OCI-LY3 (cell line): Measurements from ENCODE around the gene HSPA1B.

ENCODE experiments used
- EZH2phosphoT487 ChIP-seq: fragments of 200-600 bp; shearing (Covaris generic); IDR thresholded peaks from 2 replicates; pipeline ENCODE4 v1.6.1; 2018; ENCODE audit warnings: antibody characterized with exemption, mixed run types, low read depth
- TF ChIP-seq, protein P1 (sequence below): fragments of 200-600, 300-600 bp; sonication (generic); IDR thresholded peaks from 2 replicates; pipeline ENCODE4 v1.5.1; 2014; ENCODE audit warnings: antibody characterized with exemption, low read length, low read depth

DNA sequence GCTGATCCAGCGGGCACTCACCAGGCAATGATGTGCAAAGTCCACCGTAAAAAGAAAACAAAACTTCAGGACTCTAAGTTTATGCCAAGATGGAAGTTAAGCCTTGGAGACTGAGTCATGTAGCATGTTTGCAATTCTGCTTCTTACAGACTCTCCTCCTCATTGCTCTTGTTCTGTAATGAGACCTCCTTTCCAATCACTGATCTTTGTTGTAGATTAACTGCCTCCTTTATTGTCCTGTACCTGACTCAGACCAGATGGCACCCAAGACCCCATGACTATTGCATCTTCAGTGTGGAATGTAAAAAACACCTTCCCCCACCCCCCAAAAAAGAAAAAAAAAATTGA lies 23.9 kb downstream of the HSPA1B start:
- TF ChIP-seq, protein P1, sequence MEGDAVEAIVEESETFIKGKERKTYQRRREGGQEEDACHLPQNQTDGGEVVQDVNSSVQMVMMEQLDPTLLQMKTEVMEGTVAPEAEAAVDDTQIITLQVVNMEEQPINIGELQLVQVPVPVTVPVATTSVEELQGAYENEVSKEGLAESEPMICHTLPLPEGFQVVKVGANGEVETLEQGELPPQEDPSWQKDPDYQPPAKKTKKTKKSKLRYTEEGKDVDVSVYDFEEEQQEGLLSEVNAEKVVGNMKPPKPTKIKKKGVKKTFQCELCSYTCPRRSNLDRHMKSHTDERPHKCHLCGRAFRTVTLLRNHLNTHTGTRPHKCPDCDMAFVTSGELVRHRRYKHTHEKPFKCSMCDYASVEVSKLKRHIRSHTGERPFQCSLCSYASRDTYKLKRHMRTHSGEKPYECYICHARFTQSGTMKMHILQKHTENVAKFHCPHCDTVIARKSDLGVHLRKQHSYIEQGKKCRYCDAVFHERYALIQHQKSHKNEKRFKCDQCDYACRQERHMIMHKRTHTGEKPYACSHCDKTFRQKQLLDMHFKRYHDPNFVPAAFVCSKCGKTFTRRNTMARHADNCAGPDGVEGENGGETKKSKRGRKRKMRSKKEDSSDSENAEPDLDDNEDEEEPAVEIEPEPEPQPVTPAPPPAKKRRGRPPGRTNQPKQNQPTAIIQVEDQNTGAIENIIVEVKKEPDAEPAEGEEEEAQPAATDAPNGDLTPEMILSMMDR: no peak
- no peak for TF ChIP-seq EZH2phosphoT487
